NCI-H1092 (cell line): ENCODE results near the gene LAIR1.

Experiments used
- DNase-seq: peaks from one replicate; lab custom pipeline; 2025; lab: John Stamatoyannopoulos, UW

Gene LAIR1

DNA sequence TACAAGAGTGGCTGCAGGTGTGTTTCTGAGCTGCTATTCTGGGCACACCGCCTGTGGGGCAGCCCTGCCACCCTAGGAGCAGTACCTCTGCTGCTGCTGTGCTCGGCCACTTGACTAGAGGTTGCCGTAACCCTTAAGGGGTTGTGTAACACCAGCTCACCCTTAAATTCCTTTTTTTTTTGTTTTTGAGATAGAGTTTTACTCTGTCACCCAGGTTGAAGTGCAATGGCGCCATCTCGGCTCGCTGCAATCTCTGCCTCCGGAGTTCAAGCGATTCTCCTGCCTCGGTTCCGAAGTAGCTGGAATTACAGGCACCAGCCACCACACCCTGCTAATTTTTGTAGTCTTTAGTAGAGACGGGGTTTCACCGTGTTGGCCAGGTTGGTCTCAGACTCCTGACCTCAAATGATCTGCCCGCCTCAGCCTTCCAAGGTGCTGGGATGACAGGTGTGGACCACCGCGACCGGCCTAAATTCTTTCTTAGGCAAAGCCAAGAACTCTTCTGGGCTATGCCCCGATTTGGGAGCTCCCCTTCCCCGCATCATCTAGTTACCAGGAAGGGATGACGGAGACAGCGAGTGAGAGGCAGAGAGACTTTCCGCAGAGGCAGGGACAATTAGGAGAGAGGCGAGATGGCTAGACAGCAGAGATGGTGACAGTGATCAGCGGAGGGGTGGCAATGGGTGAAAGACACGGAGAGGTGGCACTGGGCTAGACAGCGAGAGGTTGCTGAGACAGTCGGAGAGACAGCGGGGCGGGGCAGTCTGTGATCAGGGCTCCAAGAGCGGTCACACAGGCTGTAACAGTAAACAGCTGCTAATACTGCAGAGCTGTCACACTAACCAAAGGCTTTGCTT is 47.4 kb downstream of the LAIR1 start:
- DNase-seq = no peak

DNA sequence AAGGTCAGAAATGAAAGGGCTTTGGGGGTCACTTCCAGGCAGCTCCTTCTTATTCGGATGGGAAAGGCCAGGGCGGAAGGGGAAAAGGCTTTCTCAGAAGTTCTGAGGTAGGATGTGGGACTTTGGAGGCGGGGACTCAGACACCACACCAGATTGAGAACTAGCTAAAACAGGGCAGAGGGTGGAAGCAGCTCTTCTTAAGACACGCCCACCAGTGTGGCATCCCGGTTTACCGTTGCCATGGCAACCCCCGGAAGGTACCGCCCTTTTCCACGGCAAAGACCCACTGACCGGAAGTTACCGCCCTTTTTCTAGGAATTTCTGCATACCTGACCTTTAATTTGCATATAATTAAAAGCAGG is 48.0 kb downstream of the LAIR1 start:
- DNase-seq = no peak

DNA sequence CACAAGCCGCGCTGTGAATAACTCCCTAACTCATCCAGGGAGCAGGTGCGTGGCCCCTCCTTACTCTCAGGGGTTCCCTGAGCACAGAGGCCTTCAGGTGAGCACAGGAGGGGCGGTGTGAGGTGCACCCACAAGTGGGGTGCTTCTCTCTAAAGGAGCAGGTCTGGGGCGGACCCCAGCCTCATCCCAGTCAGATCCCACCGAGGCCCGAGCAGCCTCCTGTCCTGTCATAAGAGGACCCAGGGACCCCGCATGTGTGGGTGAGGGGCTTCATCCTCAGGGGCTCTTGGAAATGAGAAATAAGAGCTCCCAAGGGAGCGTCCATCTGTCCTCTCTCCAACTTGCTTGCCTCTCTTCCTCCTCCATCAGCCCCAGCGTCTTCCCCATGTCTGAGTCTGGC is 48.8 kb downstream of the LAIR1 start:
- DNase-seq = no peak

DNA sequence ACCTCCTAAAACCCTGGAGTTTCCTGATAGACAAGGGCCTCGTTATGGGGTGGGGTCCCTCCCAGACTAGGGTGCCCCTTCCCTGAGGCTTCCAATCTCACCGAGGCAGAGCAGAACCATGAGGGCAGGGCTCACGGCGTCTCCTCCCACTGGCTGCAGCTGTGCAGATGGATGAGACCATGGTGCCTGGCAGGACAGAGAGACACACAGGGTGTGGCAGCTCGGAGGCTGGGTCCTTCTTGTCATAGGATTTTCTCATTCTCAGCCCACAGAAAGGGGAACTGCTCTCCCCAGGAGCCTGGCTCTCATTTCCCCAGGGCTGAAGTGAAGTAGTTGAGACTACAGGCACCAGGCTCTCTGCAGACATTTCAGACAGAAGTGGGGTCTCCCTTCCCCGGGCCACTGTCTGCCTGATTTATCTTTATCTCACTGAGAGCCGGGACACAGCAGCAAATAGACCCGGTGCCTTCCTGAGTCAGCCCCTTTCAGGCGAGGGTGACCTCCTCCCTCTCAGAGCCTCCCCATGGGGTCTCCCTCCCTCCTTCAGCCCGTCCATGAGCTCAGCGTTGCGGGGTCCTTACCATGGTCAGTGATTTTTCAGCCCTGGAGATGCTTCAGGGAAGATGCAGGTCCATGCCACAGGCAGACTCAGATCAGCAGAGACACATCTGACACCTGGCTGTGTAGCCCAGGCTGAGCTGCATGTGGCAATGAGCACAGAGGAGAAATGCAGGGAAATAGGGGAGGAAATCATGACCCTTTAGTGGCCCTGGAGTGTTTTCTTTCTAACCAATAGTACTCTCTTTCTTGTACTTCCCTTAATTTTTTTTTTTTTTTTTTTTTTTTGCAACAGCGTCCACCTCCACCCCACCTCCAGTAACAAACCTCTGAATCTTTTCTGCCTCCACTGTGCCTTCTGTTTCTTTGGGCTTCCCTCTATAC is 52.0 kb downstream of the LAIR1 start, which contains the start of gene LILRA5:
LILRA5 (minus strand) TSS at position 731 of the 942 bp plus-strand sequence; CDS start at position 584, 147 bp downstream.
- no peak for DNase-seq

DNA sequence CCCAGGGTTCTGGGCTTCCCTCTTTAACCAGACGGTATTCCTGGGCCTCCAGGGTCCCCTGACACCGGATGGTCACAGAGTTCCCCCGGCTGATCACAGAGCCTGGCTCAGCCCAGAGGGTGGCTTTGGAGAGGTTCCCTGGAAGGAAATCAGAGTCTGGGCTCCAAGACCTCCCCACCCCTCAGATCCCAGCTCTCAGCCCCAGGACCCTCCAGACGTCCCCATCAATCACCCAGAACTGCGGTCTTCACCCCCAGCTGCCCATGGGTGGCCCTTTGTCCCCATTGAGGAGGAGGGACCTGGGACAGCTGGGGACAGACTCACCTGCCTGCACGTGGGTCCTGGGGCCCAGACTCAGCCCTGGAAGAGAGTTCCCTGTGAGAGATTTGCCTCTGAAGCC is 52.7 kb downstream of the LAIR1 start:
- no peak for DNase-seq

DNA sequence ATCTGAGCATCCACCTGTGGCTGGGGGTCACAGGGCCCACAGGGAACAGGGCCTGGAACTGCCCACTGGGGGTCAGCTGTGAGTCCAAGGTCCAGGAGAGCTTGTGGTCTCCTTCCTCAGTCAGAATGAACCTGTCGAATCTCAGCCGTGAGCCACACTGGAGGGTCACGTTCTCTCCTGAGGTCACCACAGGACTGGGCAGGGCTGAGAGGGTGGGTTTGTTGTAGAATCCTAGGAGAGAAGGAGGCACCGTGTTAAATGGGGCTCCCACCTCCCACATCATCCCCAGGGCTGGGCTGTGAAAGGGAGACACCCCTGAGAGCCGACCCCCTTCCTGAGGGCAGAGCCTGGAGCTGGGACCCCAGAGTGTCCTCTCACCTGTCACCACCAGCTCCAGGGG is 53.2 kb downstream of the LAIR1 start:
- DNase-seq = no peak

DNA sequence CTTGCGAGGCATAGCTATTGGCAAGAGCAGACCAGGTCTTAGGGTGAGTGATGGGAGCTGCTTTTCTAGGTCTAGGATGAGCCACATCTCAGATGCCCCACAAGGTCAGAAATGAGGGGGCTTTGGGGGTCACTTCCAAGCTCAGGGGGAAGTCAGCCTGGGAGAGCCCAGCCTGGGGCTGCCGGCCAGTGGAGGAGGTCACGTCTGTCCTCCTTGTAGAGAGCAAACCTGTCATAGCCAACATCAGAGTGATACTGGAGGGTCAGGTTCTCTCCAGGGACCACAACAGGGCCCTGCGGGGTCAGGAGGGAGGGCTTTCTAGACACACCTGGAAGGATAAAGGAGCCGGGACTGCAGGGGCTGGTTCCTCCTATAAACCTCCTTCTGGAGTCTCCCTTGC is 54.2 kb downstream of the LAIR1 start:
- no peak for DNase-seq

DNA sequence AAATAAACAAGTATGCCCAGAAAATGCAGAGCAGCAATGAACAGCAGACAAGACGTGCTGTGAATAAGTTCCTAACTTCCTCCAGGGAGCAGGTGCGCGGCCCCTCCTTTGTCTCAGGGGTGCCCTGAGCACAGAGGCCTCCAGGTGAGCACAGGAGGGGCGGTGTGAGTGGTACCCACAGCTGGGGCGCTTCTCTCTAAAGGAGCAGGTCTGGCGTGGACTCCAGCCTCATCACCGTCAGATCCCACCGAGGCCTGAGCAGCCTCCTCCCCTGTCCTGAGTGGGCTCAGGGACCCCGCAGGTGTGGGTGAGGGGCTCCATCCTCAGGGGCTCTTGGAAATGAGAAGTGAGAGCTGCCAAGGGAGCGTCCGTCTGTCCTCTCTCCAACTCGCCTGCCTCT is 54.9 kb downstream of the LAIR1 start:
- no peak for DNase-seq

DNA sequence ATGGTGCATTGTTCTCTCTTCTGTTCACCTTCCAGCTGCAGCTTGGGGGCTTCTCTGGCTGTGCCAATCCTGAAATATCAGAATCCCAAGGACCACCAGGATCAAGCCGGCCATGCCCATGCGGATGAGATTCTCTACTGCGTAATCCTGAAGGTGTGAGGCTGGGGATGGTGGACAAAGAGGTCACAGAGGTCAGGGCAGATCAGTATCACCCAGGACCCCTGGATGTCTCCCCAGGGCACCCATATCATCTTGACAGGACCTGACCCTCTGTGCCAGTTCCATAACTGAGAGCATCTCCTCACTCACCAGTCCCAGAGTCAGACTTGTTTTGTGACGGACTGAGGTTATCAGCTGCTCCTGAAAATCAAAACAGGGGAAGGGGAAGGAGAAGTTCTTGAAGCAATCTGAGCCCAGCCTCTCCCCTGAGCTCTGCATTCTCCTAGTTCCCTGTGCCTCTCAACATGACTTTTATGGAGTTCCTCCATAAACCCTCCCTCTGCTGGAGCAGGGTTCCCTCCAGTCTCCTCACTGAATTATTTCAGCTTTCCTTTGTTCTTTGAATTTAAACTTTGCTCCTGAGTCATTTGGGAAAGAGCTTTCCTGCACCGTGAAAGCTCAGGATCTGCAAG is 57.2 kb downstream of the LAIR1 start:
- DNase-seq = no peak

DNA sequence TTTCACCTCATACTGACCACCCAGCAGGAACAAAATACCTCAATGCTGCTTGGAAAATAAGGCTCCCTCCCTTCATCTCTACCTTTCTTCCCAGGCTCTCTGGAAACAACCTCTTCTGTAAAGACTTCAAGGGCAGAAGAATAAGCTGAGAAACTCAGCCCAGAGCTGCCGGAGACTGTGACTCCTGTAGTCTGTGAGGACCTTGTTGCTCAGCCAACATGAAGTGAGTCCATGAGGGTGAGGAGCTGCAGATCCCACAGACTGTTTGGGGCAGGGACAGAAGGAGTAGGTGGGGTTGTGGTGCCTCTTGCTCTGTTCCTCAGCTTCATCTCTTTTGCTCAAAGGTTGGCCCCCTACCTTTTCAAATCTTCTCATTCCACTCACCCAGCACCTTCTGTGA is 59.6 kb downstream of the LAIR1 start:
- no peak for DNase-seq

DNA sequence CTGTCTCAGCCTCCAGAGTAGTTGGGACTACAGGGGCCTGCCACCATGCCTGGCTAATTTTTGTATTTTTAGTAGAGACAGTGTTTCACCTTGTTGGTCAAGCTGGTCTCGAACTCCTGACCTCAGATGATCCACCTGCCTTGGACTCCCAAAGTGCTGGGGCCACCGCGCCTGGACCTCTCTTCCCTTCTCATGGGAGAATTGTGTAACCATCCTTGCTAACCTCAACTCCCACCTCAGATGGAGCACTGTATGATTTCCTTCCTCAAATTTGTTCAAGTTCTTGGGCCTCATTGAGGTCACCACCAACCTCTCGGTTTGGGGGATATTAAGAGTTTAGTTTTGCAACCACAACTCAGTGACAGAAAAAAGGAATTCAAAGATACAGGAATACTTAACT is 62.5 kb downstream of the LAIR1 start:
- DNase-seq = no peak
